Left forelimb (tissue), 1 donor: ENCODE data around the gene SLC22A31.
"Not testable (repeated sequence)": the region's sequence is repeated elsewhere in the genome, so short reads cannot be mapped to it uniquely, and the experiment has no call there.

Experiments used
- DNase-seq: peaks from one replicate; pipeline ENCODE4 v3.0.0-alpha.2; 2018; ENCODE audit warnings: low spot score

The SLC22A31 gene

GRCh38 chr16:89192956-89193575 lies 7.3 kb downstream of the SLC22A31 start:
- no peak for DNase-seq

GRCh38 chr16:89192186-89192955 lies 8.0 kb downstream of the SLC22A31 start:
- DNase-seq = not testable (repeated sequence)

GRCh38 chr16:89191901-89192185 lies 8.5 kb downstream of the SLC22A31 start:
- DNase-seq = no peak

- DNase-seq = no peak
Observed at GRCh38 chr16:89191033-89191900, 9.1 kb downstream of the SLC22A31 start.

- no peak for DNase-seq
Observed at GRCh38 chr16:89190150-89190958, 10.0 kb downstream of the SLC22A31 start.

GRCh38 chr16:89189358-89190025 lies 10.8 kb downstream of the SLC22A31 start:
- no peak for DNase-seq

GRCh38 chr16:89188471-89189357 lies 11.6 kb downstream of the SLC22A31 start:
- DNase-seq = not testable (repeated sequence)

GRCh38 chr16:89187770-89188392 lies 12.5 kb downstream of the SLC22A31 start:
- no peak for DNase-seq

- DNase-seq = no peak
Observed at GRCh38 chr16:89187032-89187769, 13.1 kb downstream of the SLC22A31 start.

- DNase-seq = not testable (repeated sequence)
Observed at GRCh38 chr16:89186593-89187031, 13.7 kb downstream of the SLC22A31 start.

- not testable (repeated sequence) for DNase-seq
Observed at GRCh38 chr16:89185887-89186592, 14.3 kb downstream of the SLC22A31 start.

GRCh38 chr16:89184933-89185794 lies 15.2 kb downstream of the SLC22A31 start:
- DNase-seq = no peak

GRCh38 chr16:89184677-89184932 lies 15.7 kb downstream of the SLC22A31 start:
- no peak for DNase-seq

- no peak for DNase-seq
Observed at GRCh38 chr16:89183975-89184676, 16.2 kb downstream of the SLC22A31 start.

GRCh38 chr16:89183463-89183862 lies 16.9 kb downstream of the SLC22A31 start:
- no peak for DNase-seq

GRCh38 chr16:89179656-89180315 lies 20.6 kb downstream of the SLC22A31 start:
- no peak for DNase-seq

- no peak for DNase-seq
Observed at GRCh38 chr16:89179148-89179484, 21.2 kb downstream of the SLC22A31 start.
